Activated naive CD4-positive, alpha-beta T cell treated with anti-CD3 and anti-CD28 coated beads, Interleukin-2, amount 50 U/mL, for 72 hours (primary cell): ENCODE results near the gene SCRN3. TPM values are rescaled to one million over a fixed set of nuclear protein-coding genes. Genes with fewer than 3 reads are reported as not detected.
"Not testable (repeated sequence)": the region's sequence is repeated elsewhere in the genome, so short reads cannot be mapped to it uniquely, and the experiment has no call there.

Source experiments
- ATAC-seq, 2 donors: fragments of 150-1000 bp; cut with Tn5 transposase; 2 replicates each; pipeline ENCODE4 v1.10.0; 2021; ENCODE audit warnings: mild to moderate bottlenecking in 2 of 2, moderate library complexity in 2 of 2
- DNase-seq, 2 donors: peaks; one replicate each; pipeline ENCODE4 v3.0.0; 2021 to 2022; ENCODE audit warnings: low spot score in 2 of 2
- H3K27ac Mint-ChIP-seq, 2 donors: one replicate each; pipeline ENCODE4 v1.8.0; 2022; ENCODE audit warnings: mild to moderate bottlenecking in 2 of 2, mixed read lengths in 2 of 2
- H3K36me3 Mint-ChIP-seq, 2 donors: one replicate each; pipeline ENCODE4 v1.8.0; 2022; ENCODE audit warnings: mixed read lengths in 2 of 2
- H3K9me3 Mint-ChIP-seq, 2 donors: one replicate each; pipeline ENCODE4 v1.8.0; 2022; ENCODE audit warnings: mixed read lengths in 2 of 2
- total RNA-seq, 2 donors: library from RNA; stranded (reverse); gene quantifications; one replicate each; pipeline ENCODE4 v1.2.3, GENCODE V29; 2022

Gene SCRN3, protein sequence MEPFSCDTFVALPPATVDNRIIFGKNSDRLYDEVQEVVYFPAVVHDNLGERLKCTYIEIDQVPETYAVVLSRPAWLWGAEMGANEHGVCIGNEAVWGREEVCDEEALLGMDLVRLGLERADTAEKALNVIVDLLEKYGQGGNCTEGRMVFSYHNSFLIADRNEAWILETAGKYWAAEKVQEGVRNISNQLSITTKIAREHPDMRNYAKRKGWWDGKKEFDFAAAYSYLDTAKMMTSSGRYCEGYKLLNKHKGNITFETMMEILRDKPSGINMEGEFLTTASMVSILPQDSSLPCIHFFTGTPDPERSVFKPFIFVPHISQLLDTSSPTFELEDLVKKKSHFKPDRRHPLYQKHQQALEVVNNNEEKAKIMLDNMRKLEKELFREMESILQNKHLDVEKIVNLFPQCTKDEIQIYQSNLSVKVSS
- total RNA-seq = 10 to 100 TPM; 11.0 to 16.0 TPM

DNA sequence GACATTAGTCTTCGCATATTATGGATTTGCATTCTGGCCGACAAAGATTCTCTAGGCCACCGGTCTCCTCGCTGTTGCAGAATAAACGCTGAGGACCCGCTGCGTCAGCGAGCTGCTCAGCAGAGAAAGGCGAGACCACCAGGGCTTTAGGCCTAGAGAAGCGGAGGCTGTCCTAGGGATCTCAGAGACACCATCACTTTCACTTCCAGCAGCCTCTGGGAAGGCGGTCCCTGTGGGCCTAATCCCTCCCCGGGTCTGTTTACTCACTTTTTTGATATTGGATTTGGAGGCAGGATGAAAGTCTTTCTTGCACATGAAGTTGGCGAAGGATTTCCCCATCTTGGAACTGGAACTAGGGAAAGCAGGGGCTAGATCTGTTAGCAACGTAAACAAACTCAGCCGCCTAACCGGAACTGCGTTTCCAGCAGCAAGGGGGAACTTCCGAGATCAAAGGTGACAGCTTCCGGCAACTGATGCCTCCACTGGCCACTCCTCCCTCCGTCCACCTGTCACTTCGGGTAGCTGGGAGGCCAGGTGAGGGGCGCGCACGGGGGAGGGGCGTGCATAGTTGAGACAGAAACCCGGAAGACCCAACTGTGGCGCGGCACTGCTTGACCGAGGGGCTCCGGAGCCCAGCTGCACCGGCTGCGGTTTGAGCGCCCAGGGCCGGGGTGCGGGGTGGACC, at the start of gene SCRN3:
TSS of gene SCRN3 (plus strand) at position 447 of the 685 bp plus-strand sequence. CDS start 2,554 bp downstream, outside the sequence.
- ATAC-seq = peak; percentile 93 to 99
- Mint-ChIP-seq H3K27ac (peak within 1 kb of the TSS; percentile 94 to 99), H3K9me3 (no peaks in the 10 kb centered on the region), H3K36me3 (peaks cover 0 to 21% of the 10 kb centered on the region in 2 donors)
- peak; percentile 69 to 76 for DNase-seq

- no peak for ATAC-seq
- H3K36me3 Mint-ChIP-seq = peaks cover 0 to 7% of the 10 kb centered on the region in 2 donors
- no peaks in the 10 kb centered on the region for H3K9me3 Mint-ChIP-seq
- no peak overlapping the region for H3K27ac Mint-ChIP-seq
- no peak for DNase-seq
These were observed 45.5 kb upstream of the SCRN3 start for GRCh38 chr2:174350018-174350417.

DNA sequence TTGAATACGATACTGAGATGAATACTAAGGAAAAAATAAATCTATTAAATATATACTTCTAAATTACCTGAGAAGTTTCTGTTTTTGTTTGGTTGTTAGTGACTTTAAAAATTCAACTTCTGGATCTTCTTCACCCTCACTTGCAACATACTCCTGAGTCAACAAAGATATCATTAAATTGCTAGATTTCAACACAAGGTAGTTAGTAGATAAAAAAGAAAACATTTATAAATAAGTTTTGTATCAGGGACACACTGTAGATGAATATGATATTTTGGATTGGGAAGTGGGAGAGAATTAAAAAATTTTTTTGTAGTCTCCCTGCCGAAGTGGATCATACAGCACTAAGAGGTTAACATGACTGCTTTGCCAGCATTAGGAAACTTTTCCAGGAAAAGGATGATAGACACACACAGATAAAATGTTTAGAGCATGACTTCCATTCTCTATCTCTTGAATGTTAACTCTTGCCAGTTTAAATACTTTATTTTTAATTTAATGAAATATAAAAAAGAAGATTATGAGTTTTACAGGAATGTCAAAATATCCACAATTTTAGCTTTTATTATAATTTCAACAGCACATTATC, 44.8 kb upstream of the SCRN3 start:
- DNase-seq (no peak), ATAC-seq (no peak)
- H3K36me3 Mint-ChIP-seq = peaks cover 0 to 7% of the 10 kb centered on the region in 2 donors
- no peak overlapping the region for H3K27ac Mint-ChIP-seq
- H3K9me3 Mint-ChIP-seq = no peaks in the 10 kb centered on the region

DNA sequence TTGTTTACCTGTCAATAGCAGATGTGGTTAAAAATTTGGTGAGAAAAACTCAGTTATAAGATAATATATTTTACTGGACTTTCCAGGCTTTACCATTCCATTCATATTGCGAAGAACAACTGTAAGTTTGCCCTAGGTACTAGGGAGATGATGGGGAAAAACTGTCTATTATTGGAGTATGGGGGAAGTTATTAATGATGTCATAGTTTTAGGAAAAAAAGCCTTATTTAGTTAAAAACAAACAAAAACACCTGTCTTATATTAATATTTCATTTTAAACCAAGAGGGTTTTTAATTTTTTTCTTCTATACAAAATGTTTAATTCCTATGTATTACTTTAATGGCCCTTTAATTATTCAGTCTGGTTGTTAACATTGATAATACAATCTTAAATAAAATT, 42.5 kb upstream of the SCRN3 start:
- Mint-ChIP-seq H3K36me3 (peaks cover 0 to 7% of the 10 kb centered on the region in 2 donors), H3K27ac (no peak overlapping the region), H3K9me3 (no peaks in the 10 kb centered on the region)
- ATAC-seq (no peak), DNase-seq (no peak)

DNA sequence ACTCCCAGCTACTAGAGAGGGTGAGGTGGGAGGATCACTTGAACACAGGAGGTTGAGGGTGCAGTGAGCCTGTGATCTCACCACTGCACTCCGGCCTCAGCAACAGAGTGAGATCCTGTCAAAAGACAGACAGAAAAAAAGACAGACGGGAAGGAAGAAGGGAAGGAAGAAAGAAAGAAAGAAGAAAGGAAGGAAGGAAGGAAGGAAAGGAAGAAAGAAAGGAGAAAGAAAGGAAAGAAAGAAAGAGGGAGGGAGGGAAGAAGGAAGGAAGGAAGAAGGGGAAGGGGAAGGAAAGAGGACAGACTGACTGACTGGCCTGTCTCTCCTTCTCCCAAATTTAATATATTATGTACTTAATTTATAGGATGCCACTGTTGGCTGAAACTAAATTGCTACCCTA, 39.2 kb upstream of the SCRN3 start:
- H3K27ac Mint-ChIP-seq = no peak overlapping the region
- H3K9me3 Mint-ChIP-seq = no peaks in the 10 kb centered on the region
- H3K36me3 Mint-ChIP-seq = peaks cover 0 to 4% of the 10 kb centered on the region in 2 donors
- no peak for ATAC-seq
- no peak for DNase-seq

GRCh38 chr2:174359663-174360062, 35.9 kb upstream of the SCRN3 start:
- peaks cover 21 to 27% of the 10 kb centered on the region in 2 donors for H3K36me3 Mint-ChIP-seq
- not testable (repeated sequence) for ATAC-seq, H3K9me3 Mint-ChIP-seq, DNase-seq, H3K27ac Mint-ChIP-seq

DNA sequence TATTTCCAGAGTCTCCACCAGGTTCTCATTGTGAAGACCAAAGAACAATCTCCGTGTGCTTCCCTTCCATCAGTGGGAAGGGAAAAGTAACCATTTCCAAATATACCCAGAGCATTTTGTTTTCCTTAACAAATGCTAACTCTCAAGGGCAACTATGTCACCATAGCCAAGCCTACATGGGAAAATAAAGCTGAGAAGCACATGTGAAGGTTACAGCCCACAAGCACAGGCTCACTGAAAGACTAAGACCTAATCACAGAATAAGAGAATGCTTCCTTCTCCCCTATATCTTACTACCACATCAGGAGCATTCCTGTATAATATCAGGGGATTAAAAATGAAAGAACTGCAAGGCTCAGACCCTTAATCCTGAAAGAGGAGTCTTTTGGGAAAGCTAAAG, 32.6 kb upstream of the SCRN3 start:
- peaks cover 39 to 50% of the 10 kb centered on the region in 2 donors for H3K36me3 Mint-ChIP-seq
- peaks cover 6 to 19% of the 10 kb centered on the region in 2 donors for H3K9me3 Mint-ChIP-seq
- ATAC-seq (no peak), DNase-seq (no peak)
- peak overlapping the region in 1 of 2 donors; percentile 29 for H3K27ac Mint-ChIP-seq

- H3K9me3 Mint-ChIP-seq = peaks cover 6 to 19% of the 10 kb centered on the region in 2 donors
- not testable (repeated sequence) for H3K27ac Mint-ChIP-seq, ATAC-seq, DNase-seq
- H3K36me3 Mint-ChIP-seq = peaks cover 45 to 57% of the 10 kb centered on the region in 2 donors
These were observed 31.9 kb upstream of the SCRN3 start for GRCh38 chr2:174363492-174364225.

GRCh38 chr2:174364628-174365027, 30.9 kb upstream of the SCRN3 start:
- ATAC-seq = no peak
- DNase-seq = no peak
- H3K36me3 Mint-ChIP-seq = peaks cover 45 to 63% of the 10 kb centered on the region in 2 donors
- H3K27ac Mint-ChIP-seq = no peak overlapping the region
- H3K9me3 Mint-ChIP-seq = peaks cover 6 to 19% of the 10 kb centered on the region in 2 donors

GRCh38 chr2:174365571-174365970, 30.0 kb upstream of the SCRN3 start:
- ATAC-seq (no peak), DNase-seq (no peak)
- peaks cover 45 to 65% of the 10 kb centered on the region in 2 donors for H3K36me3 Mint-ChIP-seq
- H3K27ac Mint-ChIP-seq = no peak overlapping the region
- H3K9me3 Mint-ChIP-seq = peaks cover 6 to 19% of the 10 kb centered on the region in 2 donors

- no peak for DNase-seq
- no peak overlapping the region for H3K27ac Mint-ChIP-seq
- H3K9me3 Mint-ChIP-seq = peaks cover 6 to 19% of the 10 kb centered on the region in 2 donors
- ATAC-seq = no peak
- H3K36me3 Mint-ChIP-seq = peaks cover 36 to 47% of the 10 kb centered on the region in 2 donors
These were observed 26.8 kb upstream of the SCRN3 start for GRCh38 chr2:174368691-174369090.

DNA sequence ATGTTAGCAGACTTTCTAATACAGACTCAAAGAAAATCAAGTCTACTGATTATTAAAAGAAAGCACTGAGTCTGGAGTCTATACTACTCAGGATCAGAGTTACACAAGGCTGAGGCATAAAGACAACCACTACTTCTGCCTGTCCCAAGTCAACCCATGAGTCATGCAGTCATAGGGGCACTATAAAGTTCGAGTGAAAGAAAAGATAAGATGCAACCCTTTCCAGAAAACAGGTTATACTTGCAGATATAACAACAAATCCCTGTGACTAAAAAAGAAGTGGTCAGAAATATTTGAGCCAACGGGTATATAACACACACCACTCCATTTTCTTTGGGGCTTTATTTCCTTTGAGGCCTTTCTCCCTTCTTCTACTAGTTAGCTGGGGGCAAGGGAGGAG, 18.6 kb upstream of the SCRN3 start:
- DNase-seq = no peak
- no peak overlapping the region for H3K27ac Mint-ChIP-seq

DNA sequence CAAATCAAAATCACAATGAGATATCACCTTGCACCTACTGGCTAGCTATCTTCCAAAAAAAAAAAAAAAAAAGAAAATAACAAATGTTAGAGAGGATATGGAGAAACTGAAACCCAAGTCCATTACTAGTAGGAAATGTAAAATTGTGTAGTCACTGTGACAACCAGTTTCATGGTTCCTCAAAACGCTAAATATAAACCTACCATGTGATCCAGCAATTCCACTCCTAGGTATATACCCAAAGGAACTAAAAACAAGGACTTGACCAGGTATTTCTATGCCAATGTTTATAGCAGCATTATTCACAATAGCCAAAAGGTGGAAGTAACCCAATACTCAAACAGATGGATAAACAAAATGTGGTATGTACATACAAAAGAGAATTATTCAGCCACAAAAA, 11.7 kb upstream of the SCRN3 start:
- DNase-seq (no peak), ATAC-seq (no peak)
- H3K9me3 Mint-ChIP-seq = no peaks in the 10 kb centered on the region
- H3K27ac Mint-ChIP-seq = no peak overlapping the region
- peaks cover 0 to 12% of the 10 kb centered on the region in 2 donors for H3K36me3 Mint-ChIP-seq

More for the DNA sequence above, 18.6 kb upstream of the SCRN3 start:
- ATAC-seq = no peak
- Mint-ChIP-seq H3K36me3 (peaks cover 0 to 9% of the 10 kb centered on the region in 2 donors), H3K9me3 (no peaks in the 10 kb centered on the region)

- peaks cover 2 to 19% of the 10 kb centered on the region in 2 donors for H3K36me3 Mint-ChIP-seq
- DNase-seq (no peak), ATAC-seq (no peak)
- no peak overlapping the region for H3K27ac Mint-ChIP-seq
- H3K9me3 Mint-ChIP-seq = no peaks in the 10 kb centered on the region
These were observed 10.3 kb upstream of the SCRN3 start for GRCh38 chr2:174385201-174385600.

DNA sequence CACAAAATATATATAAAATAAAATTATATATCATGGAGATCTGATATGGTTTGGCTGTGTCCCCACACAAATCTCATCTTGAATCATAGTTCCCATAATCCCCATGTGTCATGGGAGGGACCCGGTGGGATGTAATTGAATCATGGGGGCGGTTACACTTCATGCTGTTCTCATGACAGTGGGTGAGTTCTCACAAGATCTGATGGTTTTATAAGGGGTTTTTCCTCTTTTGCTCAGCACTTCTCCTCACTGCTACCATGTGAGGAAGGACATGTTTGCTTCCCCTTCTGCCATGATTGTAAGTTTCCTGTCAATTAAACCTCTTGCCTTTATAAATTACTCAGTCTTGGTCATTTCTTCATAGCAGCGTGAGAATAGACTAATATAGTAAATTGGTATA, 6.8 kb upstream of the SCRN3 start:
- H3K36me3 Mint-ChIP-seq = peaks cover 13 to 15% of the 10 kb centered on the region in 2 donors
- not testable (repeated sequence) for H3K9me3 Mint-ChIP-seq, H3K27ac Mint-ChIP-seq, ATAC-seq, DNase-seq

DNA sequence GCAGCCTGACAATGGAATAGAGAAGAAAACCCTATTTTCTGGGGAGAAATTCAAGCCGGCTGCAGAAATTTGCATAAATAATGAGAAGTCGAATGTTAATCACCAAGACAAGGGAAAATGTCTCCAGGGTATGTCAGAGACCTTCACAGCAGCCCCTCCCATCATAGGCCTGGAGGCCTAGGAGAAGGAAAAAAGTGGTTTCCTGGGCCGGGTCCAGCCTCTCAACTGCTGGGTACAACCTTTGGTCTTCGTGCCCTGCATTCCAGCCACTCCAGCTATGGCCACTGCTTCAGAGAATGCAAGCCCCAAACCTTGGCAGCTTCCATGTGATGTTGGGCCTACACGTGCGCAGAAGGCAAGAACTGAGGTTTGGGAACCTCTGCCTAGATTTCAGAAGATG, 6.0 kb upstream of the SCRN3 start:
- Mint-ChIP-seq H3K36me3 (peaks cover 13 to 15% of the 10 kb centered on the region in 2 donors), H3K27ac (no peak overlapping the region), H3K9me3 (no peaks in the 10 kb centered on the region)
- DNase-seq (no peak), ATAC-seq (no peak)
